GM19351 (cell line): ENCODE data around the gene CHRM2.
"Not testable (repeated sequence)": the region's sequence is repeated elsewhere in the genome, so short reads cannot be mapped to it uniquely, and the experiment has no call there.

Experiments used
- ATAC-seq: cut with Tn5 transposase; IDR thresholded peaks from one replicate; pipeline ENCODE4 v1.9.1; 2021; ENCODE audit warnings: mild to moderate bottlenecking, moderate library complexity; ENCODE audit not compliant: unreplicated experiment

CHRM2 gene

DNA sequence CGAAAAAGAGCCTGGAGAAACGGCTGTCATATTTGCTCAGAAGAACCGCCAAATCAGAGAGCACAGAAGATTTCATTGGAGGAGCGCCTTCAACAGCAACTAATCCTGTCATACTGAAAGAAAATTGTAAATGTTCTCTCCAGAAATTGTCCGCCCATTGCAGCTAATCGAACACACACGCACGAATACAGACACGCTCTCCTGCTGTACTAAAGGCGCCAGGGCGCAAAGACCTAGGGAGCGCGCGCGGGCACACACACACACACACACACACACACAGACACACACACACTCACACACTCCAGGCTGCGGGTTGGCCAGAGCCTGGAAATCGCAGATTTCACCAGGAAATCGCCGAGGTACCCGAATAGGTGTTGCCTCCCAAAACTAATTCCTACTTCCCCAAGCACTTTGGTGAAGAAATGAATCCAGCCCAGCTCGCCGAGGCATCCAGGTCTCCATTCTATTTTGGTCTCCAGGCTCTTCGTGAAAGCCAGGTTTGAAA lies at the start of gene CHRM2:
CHRM2 (plus strand) TSS at position 157 of the 505 bp plus-strand sequence. CDS start 146,214 bp downstream, outside the sequence.
- ATAC-seq: no peak

DNA sequence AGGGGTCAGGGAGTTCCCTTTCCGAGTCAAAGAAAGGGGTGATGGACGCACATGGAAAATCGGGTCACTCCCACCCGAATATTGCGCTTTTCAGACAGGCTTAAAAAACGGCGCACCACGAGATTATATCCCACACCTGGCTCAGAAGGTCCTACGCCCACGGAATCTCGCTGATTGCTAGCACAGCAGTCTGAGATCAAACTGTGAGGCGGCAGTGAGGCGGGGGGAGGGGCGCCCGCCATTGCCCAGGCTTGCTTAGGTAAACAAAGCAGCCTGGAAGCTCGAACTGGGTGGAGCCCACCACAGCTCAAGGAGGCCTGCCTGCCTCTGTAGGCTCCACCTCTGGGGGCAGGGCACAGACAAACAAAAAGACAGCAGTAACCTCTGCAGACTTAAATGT lies 37.1 kb upstream of the CHRM2 start:
- ATAC-seq: not testable (repeated sequence)

DNA sequence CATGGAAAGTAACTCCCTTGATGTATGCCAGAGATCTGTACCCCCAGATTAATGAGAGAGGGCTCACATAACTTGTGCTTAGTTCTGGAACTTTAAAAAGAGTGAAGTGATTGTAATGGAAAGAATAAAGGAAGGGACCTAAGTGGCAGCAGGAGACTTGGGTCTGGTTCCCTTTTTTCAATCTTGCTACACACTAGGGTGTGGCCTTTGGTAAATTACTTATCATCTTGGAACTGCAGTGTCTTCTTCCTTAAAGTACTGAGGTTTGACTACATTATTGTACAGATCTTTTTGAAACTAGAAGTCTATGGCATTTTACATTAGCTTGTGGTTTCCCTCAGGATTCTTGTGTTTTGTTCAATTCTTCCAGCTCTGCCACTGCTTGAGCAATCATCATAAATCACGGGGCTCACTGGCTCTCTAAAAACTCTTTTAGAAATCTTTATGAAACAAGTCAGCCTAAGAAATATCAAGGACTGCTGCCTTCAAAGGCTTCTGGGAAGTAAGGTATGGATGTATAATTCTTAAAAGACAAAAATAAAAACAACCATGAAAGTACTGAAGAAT lies 22.5 kb upstream of the CHRM2 start:
- ATAC-seq: no peak

DNA sequence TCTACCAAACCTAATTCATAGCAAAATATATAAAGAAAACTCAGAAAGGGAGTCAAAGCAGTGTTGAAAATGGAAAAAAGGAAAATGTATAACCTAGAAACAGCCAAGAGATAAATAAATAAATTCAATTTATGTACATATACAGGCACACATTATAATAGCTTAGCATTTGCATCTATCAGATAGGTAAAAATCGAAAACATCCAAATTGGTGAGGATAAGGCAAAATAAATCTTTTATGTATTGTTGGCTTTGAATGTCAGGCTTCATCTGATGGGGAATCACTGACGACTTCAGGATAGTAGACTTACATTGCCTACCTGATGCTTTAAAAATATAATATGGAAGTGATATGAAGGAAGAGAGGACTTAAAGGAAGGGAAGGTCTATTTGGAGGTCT lies 20.6 kb upstream of the CHRM2 start:
- no peak for ATAC-seq

DNA sequence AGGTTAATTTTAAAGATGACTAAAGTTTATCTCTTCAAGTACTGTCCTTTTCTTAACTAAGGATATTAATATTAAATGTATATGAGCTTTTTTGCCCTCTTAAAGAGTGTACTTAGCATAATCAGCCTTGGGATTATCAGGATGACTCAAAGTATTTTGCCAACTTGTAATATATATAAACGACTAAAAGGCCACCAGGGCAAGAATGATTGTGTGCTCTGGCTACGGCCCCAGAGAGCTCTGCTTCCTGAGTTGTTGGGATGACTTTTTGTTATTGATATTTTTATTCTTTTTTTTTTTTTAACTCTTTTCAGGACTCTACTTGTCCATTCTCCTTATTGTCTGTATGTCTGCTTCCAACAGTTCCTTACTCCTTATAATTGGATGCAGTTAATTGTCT lies 14.8 kb upstream of the CHRM2 start:
- ATAC-seq: no peak

DNA sequence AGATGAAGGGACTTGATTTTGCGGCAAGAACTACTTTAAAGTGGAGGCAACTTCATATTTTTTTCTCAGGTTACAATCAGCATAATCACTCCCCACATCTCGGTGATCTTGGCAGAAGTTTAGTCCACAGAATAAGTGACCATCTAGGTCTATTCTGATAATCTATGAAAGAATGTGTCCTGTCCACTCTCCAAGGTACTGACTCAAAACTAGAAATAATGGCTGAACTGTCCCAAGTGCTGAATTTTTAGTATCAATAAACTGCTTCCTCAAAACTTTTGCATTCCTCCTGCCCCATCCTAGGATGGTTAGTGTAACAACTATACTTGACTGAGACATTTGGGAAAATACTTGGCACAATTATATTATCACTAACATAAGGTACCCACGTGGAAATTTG lies 10.9 kb upstream of the CHRM2 start:
- ATAC-seq: no peak

DNA sequence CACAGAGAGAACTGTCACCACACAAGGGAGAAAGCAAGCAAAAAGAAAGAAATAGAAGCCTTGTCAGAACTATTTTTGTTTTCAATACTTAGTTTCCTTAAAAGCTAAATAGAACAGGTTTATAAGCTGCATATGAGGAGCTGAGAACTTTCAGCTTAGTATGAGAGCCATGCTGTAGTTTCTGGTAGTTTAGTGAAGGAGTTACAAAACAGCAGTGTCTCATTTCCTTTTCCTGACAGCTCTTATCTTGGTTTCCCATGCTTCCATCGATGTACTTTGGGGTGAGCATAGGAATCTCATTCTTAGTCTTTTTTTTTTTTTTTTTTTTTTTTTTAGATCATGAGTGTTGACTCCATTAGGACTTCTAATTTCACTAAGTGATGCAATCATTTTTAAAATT lies 8.6 kb upstream of the CHRM2 start:
- no peak for ATAC-seq

DNA sequence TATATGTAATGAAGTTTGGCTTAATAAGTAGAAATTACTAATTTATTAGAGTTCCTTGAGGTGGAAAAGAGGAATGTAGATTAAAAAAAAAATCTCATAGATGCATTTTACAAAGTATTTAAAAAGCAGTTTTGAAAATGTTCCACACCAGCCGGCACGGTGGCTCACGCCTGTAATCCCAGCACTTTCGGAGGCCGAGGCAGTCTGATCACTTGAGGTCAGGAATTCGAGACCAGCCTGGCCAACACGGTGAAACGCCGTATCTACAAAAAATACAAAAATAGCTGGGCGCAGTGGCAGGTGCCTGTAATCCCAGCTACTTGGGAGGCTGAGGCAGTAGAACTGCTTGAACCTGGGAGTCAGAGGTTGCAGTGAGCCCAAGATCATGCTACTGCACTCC lies 3.2 kb upstream of the CHRM2 start:
- no peak for ATAC-seq

DNA sequence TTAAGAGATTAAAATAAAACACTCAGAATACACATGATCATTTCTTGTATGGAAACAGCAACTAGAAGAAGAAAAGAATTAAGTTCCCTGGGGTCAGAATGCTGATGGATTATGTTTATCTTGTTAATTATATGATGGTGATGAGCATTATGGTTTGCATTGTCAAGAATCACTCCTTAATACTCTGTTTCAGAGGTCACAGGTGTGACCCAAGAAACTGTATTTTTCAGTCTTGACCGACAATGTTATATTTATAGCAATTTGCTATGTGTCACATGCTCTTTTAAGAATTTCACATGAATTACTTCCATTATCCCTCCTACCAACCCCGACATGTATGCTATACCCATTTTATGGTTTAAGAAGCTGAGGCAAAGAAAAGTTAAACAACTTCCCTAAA lies 2.7 kb upstream of the CHRM2 start:
- ATAC-seq: no peak

DNA sequence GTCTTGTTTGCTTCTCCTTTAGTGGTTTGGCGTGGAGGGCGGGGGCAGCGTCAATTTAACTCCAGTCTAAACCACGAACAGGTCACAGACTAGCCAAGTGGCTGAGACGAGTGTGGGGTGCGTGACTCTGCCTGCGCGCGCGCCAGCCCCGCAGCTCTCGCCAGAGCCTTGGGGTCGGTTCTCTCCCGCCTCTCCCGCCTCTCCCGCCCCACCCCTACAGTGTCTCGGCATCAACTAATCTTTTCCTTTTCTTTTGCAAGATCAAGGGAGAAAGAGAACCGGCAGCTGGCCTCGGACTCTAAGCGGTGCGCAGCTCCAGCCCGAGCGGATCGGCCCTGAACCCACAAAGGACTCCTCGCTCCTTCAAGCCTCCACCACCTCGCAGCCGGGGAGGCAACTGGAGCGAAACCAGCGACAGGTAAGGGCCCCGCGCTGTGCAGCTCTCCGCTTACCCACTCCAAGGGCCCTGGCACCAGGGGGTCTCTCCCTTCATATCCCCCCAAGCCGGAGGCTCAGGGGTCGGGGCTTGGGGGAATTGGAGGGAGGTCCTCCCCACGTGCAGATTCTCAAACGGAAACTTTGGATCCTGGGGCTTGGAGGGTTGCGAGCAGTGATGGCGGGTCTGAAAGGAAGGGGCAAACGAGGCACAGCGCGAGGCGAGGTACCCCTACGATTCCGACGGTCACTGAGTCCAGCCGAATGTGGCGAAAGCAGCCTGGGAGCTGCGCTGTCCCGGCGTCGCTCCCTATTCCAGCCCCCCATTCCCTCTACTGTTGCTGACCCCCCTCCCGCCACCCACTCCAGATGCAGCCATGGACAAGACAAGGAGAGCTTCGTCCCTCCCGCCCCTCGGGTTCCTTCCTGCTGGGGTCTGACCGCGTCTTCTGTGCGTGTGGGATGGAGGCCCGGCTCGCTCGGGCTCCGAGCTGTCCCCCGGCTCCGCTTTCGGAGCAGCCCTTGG lies 829 bp downstream of the CHRM2 start:
- ATAC-seq: no peak

DNA sequence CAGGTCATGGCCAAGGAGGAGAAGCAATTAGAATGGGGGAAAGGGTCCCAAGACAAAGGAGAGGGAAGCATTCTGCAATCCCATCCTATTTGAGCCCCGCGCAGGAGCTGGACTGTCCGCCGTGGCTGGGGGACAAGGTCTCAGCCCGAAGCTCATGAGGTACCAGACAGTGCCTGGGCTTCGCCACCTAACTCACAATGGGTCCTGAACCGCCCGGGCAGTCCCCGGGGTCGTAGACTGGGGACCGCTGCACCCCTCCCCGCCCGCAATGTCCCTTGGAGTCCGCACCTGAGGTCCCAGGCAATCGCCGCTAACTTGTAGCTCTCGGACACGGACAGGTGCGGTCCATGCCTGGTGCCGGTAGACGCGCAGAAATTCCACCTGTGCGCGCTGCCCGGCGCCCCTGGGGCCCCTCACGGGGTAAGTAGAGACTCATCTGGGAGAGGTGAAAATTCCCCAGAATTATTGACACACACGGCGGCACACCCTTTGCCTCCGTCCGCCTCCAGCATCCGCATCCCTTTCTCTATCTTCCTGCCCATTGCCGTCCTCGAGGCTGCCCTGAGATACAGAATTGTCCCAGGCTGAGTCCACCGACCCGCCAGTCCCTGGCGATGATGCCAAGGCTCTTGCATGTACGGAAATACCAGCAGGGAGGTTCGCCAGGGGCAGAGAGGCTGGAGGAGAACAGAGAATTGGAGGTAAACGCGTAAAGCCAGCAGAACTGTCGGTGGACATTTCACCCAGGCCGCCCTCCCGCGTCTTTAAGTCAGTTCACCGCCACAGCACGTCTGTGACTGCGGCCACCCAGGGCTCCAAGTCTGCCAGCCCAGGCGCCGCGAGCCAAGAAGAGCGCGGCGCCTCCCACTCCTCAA lies 1.8 kb downstream of the CHRM2 start:
- no peak for ATAC-seq

DNA sequence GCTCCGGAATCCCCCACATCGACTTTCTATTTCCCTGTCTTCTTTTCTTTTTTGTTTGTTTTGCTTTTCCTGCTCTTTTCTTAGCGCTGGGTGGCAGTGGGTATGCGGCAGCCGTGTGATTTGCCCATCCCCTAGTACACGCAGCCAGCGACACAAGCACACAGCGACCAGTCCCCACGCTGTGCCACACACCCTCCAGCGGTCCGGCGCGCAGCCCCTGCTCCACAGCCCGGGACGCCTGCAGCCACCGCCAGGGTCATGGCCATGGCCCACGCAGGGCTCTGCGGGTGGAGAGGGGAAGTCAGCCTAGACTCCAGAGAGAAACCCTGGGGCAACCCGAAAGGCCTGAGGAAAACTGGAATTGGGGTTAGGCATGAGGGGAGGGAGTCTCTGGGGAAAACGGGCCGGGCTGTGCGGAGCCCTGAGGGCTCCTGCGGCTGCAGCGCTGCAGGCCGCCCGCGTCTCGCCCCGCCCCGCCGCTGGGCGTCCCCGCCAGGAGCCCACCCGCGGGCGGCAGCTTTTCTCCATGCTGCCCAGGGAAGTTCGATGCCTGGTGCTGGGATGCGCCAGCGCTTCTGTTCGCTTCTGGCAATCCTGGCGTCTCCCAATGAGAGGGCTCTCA lies 2.5 kb downstream of the CHRM2 start:
- no peak for ATAC-seq

DNA sequence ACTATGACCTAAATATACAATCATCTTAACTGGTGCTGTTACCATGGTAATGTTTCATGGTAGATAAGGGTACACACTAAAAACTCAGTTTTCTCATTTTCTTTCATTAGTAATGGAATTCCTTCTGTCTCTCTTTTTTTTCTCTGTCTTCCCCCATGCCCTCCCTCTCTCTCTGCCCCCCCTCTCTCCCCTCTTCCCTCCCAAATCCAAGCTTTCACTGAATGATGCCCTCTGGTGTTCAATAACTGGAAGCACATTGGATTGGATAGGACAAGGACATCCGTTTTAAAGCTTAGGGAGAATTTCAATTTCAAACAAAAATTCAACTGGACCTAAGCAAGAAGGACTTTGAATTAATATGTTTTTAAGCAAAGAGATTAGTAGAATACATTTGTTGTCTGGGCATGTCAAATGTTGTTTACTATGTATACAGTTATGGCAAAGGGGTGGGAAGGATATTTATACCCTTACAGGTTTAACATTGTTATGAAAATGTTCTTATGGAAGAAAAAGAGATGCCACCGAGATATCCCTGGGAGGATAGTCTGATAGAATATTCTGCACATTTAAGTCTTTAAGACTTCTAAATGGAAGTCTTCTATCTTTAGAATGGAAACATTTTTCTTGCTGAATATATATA lies 6.1 kb downstream of the CHRM2 start:
- ATAC-seq: no peak

DNA sequence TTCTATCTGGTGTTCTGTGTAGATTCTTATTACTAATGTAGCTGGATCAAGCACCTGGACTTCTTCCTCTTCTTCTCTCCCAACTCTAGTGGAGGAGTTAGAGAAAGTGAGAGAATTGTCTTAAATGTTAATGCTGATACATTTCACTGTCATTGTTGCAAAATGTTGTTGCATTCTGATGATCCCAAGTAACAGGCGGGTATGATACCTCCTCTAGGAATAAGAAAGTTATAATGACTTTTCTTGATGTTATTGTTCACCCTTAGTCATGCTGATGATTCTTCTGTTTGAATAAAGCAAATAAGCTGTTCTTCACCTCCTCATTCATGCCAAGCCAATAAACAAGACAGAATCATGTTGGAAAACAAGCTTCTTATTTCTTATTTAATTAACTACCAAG lies 9.1 kb downstream of the CHRM2 start:
- no peak for ATAC-seq

DNA sequence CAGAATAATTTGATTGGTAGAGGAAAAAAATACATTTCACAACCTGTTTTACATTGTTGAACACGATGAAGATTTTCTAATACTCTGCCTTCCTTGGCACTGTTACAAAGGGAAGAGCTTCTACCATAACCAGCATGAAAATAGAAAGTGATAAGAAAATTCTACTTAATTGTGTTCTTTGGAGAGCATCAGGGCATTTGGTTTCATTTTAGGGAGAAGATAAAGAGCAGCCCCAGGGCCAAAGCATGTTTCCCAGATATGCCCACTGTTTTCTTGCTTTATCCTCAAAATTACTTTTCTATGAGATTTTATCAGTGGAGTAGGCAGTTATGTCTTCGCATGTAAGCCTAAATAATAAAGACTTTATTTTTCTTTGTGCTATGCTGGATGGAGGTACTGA lies 9.5 kb downstream of the CHRM2 start:
- ATAC-seq: no peak

DNA sequence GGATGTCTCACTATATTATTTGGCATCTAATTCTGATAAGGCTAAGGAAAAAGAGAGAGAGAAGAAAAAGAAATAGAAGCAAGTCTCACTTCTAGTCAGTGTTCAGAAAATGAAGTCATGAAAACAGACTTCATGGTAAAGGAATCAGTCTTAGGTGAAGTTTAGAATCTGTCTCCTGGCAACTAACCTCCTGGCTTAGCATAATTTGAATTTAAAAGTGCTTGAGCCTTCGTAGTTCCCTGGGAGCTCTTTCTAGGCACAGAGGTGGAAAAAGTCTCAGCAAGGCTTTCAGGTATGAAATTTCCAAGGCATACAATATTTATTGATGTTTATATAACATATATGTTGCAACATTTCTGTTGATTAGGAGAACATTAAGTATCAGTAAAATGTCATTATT lies 10.4 kb downstream of the CHRM2 start:
- no peak for ATAC-seq

DNA sequence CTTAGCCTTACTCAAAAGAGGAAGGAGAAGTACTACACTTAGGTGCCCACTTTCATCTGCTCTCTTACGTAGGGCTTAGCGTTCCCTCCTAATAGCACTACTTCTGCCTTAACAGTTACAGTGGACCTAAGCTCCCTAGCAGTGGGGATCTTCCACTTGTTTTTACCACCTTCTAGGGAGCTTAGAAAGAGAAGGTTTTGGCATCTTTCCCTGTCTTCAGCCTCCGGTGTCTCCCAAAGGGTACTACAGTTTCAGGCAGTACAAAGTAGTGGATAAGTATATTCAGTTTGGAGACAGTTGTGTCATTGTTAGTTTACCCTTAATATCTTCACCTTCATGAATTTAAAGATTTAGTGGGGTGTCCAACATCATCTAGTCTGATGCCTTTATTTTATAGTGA lies 14.6 kb downstream of the CHRM2 start:
- ATAC-seq: no peak

DNA sequence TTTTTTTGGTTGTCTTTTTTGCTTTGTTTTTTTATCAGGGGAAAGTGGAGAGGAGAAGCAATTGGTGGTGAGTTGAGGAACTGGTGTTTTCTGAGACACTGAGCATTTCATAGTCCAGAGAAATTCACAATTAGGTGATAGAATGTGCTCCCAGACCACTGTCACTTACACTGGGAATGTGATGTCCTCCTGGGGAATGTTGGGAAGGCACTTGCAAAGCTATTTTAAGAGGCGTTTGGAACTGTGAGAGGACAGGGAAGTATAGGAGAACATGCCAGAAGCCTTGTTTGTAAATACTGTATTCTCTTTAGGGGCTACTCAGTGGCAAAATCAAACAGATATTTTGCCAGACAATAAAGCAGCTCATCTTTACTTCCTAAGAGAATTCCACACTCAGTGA lies 16.0 kb downstream of the CHRM2 start:
- no peak for ATAC-seq

DNA sequence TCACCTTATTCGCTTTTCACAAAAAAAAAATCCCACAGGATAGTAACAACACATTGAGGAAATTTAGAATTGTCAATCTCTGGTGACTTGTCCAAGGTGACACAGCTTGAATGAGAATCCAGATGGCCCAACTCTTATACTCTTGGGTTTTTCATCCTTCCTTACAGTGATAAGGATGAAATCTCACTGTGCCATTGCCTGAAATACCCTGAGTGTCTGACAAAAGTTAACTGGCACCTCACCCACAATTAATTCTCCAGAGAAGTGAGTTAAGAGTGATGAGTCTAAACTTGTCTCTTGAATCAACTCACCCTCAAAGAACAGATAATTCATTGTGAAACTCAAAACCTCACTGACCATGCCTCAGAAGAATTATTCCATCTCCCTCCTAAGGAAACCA lies 18.9 kb downstream of the CHRM2 start:
- no peak for ATAC-seq

DNA sequence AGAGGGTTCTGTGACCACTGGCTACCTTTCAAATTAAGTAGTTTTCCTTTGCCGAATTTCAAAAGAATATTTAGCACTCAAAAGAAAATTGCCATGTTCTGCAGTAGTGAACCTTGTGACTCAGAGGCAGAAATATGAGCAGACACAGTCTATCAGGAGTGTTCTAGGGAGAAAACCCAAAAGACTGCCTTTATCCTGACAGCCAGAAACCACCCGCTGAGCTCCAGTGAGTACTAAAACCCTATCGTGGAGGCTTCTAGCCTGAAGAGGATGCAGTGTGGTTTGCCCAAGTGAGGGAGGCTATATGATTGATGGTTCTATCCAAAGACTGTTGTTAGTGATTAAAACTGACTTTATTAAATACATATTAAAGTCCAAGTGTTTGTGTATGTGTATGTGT lies 21.9 kb downstream of the CHRM2 start:
- ATAC-seq: no peak
